GM03348 (cell line): Measurements from ENCODE around the gene PRPSAP1.
A peak's percentile ranks its signal among the peaks of the same experiment; 100 is the strongest.
"Not testable (repeated sequence)": the region's sequence is repeated elsewhere in the genome, so short reads cannot be mapped to it uniquely, and the experiment has no call there.

Experiments
- DNase-seq: peaks from one replicate; pipeline ENCODE4 v3.0.0; 2012; ENCODE audit warnings: low spot score

Gene PRPSAP1

DNA sequence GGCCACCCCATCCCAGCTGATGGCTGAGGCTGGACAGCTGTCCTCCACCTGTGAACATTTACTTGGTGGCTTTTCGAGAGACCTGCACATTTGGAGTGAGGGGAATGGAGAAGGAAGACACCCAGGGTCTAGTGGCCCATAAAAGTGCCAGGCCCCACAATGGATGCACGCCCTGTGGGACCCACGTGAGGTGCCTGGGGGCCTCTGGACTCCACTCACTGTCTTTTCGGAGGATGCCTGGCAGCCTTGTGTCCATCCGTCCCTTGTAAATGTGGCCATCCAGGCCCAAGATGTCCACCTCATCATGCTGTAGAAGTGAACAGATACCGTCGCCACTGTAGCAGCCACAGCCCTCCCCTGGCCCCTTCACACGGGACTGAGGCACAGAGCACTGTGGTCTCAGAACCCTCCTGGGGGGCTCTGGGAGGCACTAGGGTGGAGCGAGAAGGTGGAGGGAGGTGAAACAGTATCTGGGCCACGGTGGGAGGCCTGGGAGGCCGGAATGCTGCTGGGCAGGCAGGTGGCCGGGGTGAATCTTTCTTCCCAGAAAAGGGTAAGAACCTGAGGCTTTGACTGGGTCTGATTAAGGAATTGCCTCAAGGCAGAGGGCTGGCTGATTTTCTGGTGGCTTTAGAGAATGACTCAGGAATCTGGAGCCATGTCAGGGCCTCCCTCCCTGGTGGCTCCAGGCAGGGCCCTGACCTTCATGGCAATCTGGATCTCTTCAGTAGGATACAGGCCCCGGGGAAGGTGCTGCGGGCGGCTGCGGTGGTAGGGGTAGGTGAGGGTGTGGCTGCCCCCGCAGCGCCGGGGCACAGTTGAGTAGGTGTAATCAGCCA, 77.0 kb downstream of the PRPSAP1 start:
- peak; percentile 62 for DNase-seq

DNA sequence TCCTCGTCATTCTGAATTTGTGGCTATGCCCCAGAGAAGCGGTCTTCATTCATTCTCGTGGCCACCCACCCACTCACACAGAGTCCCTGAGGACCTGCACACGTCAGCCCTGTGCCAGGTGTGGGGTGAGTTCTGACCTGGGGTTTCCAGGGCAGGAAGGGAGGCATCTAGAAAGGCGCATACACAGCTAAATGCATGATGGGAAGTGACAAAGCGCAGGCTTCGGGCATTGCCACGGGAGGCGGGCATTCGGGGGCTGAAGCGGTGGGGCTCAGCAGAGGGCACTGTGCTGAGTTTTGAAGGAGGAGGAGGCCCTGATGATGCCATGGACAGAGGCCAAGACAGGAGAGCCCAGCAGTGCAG, 77.7 kb downstream of the PRPSAP1 start:
- no peak for DNase-seq

DNA sequence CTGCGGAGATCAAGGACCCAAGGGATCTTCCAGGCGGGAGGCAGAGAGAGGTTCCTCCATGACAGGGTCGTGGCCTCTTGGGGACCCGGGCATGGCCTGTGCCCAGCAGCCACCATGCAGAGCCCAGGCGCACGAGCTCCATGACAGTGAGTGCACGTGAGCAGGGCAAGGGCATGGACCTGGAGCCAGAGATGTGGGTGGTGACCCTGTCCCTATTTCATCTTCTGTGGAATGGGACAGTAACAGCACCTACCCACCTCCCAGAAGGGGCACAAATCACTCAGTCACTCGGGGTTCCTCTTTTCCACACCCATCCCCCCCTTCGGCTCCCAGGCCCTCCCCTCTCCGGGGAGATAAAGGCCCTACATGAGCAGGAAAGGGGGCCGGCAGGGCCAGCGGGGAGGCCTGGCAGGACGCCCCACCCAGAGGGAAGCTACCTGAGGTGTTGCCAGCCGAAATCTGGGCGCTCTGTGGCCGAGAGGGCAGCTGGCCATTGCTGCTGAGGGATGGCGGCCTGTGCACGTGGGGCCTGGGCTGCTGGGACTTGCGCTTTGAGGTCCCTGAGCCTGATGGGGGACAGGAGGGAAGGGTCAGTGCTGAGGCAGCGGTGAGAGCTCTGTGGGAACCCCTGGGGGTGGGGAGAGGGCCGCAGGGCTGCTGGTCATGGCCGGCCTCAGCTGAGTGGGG, 78.2 kb downstream of the PRPSAP1 start:
- DNase-seq: no peak

DNA sequence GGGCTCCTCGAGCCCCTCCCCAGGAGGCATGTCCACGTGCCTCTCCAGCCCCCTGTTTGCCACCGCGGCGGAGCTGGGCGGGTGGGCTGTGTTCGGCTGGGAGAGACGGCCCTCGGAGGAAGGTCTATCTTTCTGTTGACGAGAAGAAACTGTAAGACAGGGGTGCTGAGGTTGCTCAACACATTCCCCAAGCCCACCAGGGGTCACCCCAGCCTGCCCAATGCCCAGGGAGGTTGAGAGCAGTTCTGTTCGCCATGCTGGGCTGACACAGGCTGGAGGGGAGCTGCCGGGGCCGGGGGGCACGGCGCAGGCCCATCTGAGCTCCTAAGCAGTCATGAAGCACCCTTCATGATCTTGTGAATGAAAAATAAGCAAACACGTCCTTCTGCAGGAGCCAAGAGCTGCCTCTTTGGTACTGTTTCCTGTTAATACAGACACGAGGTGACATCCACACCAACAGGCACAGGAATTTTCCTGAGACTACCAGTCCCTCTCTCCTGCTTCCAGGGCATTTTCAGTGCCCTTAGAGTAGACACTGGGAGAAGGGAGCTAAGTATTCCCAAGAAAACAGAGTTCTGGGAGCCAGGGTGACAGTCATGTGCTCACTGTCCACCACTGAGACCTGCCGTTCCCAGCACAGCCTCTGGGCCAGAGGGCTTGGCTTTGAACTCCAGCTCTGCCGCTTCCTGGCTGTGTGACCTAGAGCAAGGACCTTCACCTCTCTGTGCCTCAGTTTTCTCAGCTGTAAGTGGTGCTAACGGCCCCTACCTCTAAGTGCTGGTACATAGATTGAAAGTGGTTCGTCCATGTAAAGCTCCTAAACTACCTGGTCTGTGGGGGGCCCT, 79.4 kb downstream of the PRPSAP1 start:
- no peak for DNase-seq

DNA sequence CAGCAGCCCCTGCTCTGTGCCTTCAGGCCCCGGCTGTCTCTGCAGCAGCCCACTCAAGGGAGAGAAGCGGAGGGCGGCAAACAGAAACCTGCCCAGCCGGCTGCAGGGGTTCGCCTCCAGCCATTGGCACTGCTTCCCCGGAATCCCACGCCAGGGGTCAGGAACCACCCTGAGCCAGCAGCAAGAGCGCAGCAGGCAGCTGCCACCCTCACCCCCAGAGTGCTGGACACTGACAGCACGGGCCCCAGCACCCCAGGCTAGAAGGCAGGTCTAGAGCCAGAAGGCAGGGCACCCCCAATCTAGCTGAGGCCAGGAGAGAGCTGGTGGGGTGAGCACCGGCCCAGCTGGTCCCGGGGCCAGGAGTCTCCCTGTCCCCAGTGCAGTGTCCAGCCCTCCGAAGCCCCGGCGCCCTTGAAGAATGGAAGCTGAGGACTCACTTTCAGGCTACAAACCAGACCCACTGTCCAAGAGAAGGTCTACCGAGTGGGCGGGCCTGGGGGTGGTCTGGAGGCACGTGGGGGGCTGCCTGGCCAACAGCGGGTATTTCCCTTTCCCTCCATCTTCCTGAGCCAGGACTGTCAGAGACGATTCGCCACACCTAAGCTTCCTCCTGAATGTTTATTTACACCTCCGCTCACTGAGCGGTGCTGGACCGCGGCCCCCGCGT, 80.1 kb downstream of the PRPSAP1 start:
- DNase-seq: no peak

DNA sequence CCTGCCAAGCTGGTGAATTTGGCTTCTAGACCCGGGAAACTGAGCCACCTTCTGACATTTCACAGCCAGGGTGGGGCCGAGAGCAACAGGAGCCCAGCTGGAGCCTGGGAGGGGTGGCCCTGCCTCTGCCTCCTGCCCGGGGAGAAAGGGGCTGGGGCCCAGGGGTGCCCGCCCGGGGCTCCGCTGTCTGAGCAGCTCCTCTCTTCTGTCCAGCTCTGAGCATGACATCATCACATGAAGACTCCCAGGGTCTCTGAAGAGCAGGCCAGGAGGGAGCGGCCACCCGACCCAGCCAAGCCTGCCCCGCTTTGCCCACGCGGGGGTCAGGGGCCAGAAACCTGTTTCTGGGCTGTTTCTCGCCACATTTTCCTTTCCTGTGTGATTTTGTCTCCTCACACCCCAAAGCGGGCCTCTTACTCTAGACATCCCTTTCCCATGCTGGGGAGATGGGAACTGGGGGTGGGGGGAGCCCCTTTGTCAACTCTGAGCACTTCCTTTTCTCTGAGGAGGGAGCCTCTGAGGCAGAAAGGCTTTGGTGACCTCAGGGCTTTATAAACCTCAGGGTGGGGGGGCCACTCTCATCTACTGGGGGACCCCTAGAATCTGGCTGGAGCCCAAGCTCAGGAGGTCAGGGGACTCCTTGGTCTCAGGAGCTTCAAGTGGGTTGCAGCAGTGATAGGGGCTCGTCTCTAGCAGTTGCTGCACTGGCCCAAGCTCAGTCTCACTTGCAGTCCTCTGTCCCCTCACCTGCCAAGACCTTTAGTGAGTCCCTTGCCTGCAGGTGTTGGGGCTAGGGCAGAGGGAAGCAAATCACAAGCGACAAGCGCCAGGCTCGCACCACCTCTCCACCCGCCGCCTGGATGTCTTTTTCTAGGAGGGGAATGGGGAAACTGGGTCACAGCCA, 80.9 kb downstream of the PRPSAP1 start:
- no peak for DNase-seq

DNA sequence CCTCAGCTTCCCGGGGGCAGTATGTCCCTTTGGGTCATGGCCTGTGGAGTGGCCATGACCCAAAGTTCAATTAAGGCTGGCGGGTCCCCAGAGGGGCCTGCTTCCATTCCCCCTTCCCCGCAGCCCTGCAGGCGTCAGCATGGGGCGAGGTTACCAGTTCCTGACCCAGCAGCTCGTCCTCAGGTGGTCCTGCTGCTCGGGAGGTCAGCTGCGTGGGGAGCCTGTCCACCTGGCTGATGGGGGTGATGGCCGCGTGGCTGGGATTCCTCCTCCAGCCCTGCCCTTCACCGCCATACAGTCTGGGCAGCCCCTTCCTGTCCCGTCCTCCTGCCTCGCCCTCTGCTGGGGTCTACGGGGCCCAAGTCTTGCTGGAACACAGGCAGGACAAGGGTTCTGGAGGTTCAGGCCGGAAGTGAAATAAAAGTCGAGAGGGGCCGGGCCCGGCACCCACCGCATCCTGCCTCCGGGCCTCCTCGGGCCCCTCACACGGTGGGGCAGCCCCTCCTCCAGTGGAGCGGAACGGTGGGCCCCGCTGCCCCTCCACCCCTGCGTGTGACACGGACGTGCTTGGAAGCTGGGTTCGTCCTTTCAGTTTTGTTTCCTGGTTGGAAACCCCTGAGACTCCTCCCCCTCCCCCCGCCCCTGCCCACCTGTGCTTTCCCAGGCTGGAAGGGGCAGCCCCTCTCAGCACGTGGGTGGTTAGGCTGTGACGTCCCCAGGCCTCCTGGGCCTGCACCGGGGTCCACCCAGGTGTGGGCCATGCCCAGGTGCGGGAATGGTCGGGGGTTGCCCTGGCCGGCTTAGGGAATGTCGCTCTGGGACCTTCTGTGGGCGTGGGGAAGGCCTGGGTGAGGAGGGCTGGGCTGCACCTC, 81.8 kb downstream of the PRPSAP1 start:
- no peak for DNase-seq

DNA sequence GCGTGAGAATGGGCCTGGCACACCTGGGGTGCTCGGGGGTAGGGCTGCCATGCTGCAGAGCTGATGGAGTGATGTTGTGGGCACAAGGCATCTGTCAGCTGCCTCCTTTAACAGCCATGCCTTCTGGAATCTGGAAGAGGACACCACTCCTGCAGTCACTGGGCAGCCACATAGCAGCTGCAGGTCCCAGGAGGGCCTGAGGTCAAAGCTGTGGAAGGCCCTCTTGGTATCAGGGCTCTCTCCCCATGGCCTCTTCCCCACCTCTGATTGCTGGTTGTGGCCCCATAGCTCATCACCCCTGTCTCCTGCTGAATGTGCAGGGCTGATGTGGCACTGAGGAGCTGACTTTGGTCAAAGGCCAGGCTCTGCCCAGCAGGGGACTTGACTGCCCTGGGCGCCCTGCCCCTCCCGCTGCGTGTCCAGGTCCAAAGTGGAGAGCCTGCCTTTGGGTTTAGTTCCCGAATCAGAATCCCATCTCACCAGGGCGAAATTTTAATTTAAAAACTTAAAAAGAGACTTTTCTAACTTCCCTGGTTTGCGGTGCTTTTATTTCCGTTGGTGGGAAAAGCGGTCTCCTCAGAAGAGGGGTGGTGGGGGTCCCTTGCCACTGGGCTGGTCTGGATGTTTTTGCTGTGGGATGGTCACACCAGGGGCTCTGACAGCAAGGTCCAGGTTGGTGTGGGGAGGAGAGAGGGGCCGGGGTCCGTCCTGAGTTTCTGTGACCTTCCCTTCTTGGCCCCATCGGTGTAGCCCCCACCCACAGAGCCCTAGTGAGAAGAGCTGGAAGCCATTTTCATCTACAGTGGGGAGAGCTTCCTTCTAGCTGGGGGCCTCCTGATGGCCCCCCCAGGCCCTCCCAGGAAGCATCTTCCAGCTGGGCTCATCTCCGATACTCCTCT, 82.7 kb downstream of the PRPSAP1 start:
- no peak for DNase-seq

DNA sequence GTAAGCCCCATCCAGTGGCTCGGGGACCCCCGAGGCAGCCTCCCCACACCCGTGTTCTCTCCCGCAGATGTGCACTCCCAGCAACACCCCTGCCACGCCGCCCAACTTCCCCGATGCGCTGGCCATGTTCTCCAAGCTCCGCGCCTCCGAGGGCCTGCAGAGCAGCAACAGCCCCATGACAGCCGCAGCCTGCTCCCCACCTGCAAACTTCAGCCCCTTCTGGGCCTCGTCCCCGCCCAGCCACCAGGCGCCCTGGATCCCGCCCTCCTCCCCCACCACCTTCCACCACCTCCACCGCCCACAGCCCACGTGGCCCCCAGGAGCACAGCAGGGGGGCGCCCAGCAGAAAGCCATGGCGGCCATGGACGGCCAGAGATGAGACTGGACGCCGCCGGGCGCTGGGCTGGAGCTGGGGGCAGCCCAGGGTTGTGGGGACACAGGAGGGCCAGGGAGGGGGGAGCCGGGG, 83.6 kb downstream of the PRPSAP1 start:
- DNase-seq: no peak

DNA sequence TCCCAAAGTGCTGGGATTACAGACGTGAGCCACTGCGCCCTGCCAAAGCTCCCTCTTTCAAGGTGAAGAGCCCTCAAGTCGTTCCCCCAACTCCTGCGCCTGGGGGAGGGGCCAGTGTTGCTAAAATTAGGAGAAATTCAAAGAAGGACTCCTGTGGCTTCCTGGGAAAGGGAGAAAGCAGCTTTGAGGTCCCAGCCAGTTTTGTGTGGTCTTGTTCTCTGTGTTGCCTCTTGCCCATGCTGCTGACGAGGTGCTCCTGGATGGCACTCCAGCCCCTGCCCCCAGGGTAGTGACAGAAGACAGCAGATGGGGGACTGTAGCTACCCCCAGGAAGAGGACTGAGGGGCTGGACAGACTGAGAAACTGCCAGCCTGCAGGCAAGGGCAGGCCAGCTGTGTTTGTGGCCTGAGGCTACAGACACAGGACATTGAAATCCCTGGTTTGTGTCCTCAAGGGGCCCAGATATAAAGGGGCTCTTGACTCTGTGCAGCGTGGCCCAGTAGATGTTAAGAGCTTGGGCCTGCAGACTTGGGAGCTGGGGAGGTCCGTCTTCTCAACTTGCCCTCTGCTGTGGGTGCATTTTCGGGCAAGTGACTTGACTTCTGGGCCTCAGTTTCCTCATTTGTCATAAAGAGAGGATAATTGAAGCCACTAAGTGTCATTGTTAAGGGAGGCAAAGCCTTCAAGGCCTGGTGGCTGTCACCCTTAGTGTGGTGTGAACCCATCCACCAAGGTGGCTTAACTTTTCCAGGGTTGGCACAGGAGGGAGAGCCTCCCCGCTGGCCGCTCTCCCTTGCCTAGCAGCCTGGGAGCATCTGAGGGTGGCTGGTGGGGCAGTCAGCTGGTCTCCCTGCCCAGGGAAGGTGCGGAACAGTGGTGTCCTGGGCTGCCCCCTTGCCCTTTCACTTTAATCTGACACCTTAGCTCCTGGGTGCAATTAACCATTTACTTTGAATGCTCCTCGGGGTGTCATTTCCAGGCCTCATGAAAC, 84.4 kb downstream of the PRPSAP1 start:
- DNase-seq: no peak

DNA sequence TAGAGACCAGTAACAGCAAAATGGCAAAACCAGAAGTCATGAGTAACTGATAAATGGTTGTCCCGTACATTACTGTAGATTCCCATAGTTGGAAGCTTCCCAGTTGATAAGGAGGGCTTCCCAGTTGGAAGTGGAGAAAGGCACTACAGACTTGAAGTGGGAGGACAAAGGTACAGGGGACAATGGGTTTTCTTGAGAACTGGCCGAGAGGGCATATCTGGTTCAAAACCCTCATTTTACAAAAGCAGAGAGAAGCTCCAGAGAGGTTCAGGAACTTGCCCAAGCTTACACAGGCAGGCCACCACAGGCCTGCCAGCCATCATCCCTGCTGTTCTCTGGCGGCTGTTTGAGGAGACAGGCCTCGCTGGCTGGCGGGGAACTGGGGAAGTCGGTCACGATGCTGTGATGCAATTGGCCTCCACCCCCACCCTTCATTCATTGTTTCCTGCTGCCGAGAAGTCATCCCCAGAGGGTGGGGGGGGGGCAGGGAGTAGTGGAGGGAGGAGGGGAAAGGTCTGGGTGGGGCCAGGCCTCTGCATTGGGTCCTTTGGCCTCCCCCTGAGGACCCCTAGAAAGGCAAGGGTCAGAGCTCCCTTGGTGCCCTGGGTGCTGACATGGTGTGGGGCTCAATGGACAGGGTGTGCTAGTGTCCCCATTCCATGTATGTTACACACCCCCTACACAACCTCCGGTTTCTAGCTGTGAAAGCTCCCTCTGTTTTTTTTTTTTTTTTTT, 85.5 kb downstream of the PRPSAP1 start:
- peak; percentile 83 for DNase-seq

DNA sequence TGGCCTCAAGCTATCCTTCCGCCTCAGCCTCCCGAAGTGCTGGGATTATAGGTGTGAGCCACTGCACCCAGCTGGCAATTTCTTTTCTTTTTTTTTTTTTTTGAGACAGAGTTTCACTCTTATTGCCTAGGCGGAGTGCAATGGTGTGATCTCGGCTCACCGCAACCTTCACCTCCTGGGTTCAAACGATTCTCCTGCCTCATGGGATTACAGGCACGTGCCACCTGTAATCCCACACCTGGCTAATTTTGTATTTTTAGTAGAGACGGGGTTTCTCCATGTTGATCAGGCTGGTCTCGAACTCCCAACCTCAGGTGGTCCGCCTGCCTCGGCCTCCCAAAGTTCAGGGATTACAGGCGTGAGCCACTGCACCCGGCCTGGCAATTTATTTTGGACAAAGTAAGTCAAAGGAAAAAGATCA, 86.1 kb downstream of the PRPSAP1 start:
- DNase-seq: not testable (repeated sequence)

DNA sequence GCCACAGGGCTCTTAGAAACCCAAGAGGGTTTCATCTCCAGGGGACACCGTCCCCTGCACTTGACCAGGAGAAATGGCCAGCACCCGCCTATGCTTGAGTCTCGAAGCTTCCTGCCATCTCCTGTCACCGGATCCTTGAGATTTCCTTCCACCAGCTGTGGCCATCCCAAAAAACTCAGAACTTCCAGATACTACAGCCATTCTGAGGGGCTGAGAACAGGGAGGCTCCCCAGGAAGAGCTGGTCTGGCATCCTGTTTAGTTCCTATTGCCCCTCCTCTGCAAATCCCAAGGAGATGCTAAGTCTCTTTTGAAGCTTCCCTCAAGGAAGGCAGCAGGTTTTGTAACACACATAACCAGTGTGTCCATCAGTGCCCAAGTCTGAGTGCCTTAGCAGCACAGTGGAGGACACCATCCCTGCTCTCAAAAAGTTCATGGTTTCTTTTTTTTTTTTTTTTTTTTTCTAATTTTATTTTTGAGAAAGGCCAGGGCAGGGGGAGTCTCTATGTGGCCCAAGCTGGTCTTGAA, 86.6 kb downstream of the PRPSAP1 start:
- peak; percentile 3 for DNase-seq

DNA sequence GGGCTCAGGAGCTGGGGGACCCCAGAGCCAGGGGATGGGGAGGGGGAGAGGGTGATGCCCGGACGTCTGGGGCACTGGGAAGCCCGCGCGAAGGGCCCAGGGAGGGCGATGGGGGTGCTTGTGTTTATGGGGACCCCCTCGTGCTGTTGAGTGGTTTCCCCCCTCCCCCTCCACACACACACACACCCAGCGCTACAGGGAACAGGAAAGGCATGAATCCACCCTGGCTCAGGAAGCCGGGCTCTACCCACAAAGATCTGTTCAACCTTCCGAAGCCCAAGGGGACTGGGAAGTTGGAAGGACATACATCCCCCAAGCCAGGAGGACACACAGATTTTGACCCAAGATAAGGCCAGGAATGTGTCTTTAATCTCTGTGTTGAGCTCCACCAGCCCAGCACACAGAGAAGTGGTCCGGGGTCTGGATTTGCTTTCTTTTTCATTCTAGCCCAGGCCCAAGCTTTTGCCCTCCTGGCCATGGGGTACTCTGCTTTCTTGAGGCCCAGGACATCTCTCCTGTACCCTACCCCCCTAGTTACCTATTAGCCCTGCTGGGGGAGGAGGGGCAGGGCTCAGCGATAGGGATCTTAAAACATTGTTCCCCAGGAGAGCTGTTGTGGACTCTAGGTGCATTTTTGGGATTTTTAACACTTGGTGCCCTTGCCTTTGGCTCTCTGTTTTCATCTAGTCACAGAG, 87.3 kb downstream of the PRPSAP1 start:
- DNase-seq: peak; percentile 39

DNA sequence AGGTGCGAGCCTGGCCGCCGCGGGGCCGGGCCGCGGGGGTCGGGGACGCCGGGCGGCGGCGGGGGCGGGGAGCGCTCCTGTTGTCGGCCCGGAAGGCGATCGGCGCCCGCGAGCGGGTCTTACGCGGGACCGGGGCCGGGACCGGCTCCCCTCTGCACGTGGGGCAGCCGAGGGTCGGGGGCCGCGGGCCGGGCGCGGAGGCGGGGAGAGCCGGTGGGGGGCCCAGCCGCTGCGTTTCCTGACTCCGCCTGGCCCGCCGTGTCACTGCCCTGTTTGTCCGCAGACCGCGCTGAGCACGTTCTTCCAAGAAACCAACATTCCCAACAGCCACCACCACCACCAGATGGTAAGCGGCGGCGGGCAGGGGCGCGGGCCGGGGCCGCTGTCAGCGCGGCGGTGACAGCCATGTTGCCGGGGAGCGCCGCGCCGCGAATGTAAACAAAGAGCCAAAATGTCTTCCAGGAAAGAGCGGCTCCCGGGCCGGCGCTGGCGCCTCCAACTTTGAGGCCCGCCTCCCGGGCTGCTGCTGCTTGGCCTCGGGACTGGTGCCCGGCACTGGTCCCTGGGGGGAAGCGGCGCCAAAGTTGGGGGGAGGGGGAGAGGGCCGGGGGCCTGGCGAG, 88.0 kb downstream of the PRPSAP1 start:
- peak; percentile 75 for DNase-seq
